ENCODE data around the gene VAMP2. TPM values are rescaled to one million over a fixed set of nuclear protein-coding genes. Genes with fewer than 3 reads are reported as not detected.

Gene VAMP2
- 10 to 100 TPM; 32.1 to 32.2 TPM for total RNA-seq
- polyA plus RNA-seq (2013, experiment 1 of 2): 57.3 TPM
- polyA plus RNA-seq (2013, experiment 2 of 2): 46.3 TPM
- long read RNA-seq, experiment 1, partial matches to known transcripts: 2 of 11 reads
- long read RNA-seq, experiment 1, other reads (novel, unspliced or antisense): 8 of 11 reads
- long read RNA-seq, experiment 2, transcript VAMP2-203 (4 exons, 557 nt): minor isoform, 10 of 44 reads
- long read RNA-seq, experiment 2, transcript VAMP2-201 (5 exons, 2,153 nt): major isoform, 20 of 44 reads
- long read RNA-seq, experiment 2, partial matches to known transcripts: 12 of 44 reads
- long read RNA-seq, experiment 2, other reads (novel, unspliced or antisense): 2 of 44 reads
- long read RNA-seq, experiment 3, transcript VAMP2-203 (4 exons, 557 nt): major isoform, 5 of 13 reads
- long read RNA-seq, experiment 3, partial matches to known transcripts: 0 of 13 reads
- long read RNA-seq, experiment 3, other reads (novel, unspliced or antisense): 5 of 13 reads
- long read RNA-seq, experiment 4, transcript VAMP2-201 (5 exons, 2,153 nt): major isoform, 41 of 58 reads
- long read RNA-seq, experiment 4, transcript VAMP2-203 (4 exons, 557 nt): minor isoform, 7 of 58 reads
- long read RNA-seq, experiment 4, partial matches to known transcripts: 5 of 58 reads
- long read RNA-seq, experiment 4, other reads (novel, unspliced or antisense): 5 of 58 reads

GRCh38 chr17:8162233-8162996, at the start of gene VAMP2:
Gene VAMP2, minus strand, starts transcription at chr17:8162948. Its CDS starts 69 bp downstream, at chr17:8162879.
- Histone ChIP-seq H3K36me3 (ENCODE audit: control insufficient read depth, insufficient read depth, low read length) (peaks cover 27% of the 10 kb centered on the region), H3K4me1 (ENCODE audit: control insufficient read depth, insufficient read depth, low read length) (peaks cover 15% of the 10 kb centered on the region), H3K9me3 (ENCODE audit: control insufficient read depth, low read length) (no peaks in the 10 kb centered on the region), H3K9ac (ENCODE audit: extremely low read depth, low read length, poor library complexity, severe bottlenecking) (peak within 1 kb of the TSS; percentile 81), H3K4me3 (ENCODE audit: low read length) (peak within 1 kb of the TSS; percentile 93), H3K27ac (ENCODE audit: low read depth, low read length) (peak within 1 kb of the TSS; percentile 91), H3K27me3 (ENCODE audit: control insufficient read depth, insufficient read depth, low read length, poor library complexity, severe bottlenecking) (no peaks in the 10 kb centered on the region)
- H3K27ac Mint-ChIP-seq: peak within 1 kb of the TSS; percentile 98
- H3K4me1 Mint-ChIP-seq: peaks cover 39% of the 10 kb centered on the region
- peak; percentile 7 for TF ChIP-seq CTCF (conservative IDR thresholded peaks at IDR 0.05)
- H3K27me3 Mint-ChIP-seq (ENCODE audit: insufficient read depth): no peaks in the 10 kb centered on the region
- no peaks in the 10 kb centered on the region for H3K9me3 Mint-ChIP-seq
- DNase-seq: peak; percentile 91
- WGBS, 2 experiments (ENCODE audit: insufficient coverage in 1 of 2, insufficient read length in 1 of 2): 0% methylated on average over 11 to 75 of the region's 75 CpGs
- H3K4me3 Mint-ChIP-seq: peak within 1 kb of the TSS; percentile 77
- peaks cover 31% of the 10 kb centered on the region for H3K36me3 Mint-ChIP-seq (ENCODE audit: low read depth)

- peak overlapping the region; percentile 97 for H3K27ac Mint-ChIP-seq
- H3K9me3 Mint-ChIP-seq: no peaks in the 10 kb centered on the region
- H3K4me3 Mint-ChIP-seq: peak overlapping the region; percentile 81
- no peak for TF ChIP-seq CTCF (conservative IDR thresholded peaks at IDR 0.05)
- H3K36me3 ChIP-seq (ENCODE audit: control insufficient read depth, insufficient read depth, low read length): peaks cover 16% of the 10 kb centered on the region
- H3K4me3 ChIP-seq (ENCODE audit: low read length): peak overlapping the region; percentile 96
- no peaks in the 10 kb centered on the region for H3K9me3 ChIP-seq (ENCODE audit: control insufficient read depth, low read length)
- WGBS, 2 experiments (ENCODE audit: insufficient coverage in 1 of 2, insufficient read length in 1 of 2): 56 to 67% methylated on average over 14 to 22 of the region's 22 CpGs
- H3K27me3 ChIP-seq (ENCODE audit: control insufficient read depth, insufficient read depth, low read length, poor library complexity, severe bottlenecking): no peaks in the 10 kb centered on the region
- H3K9ac ChIP-seq (ENCODE audit: extremely low read depth, low read length, poor library complexity, severe bottlenecking): peak overlapping the region; percentile 85
- no peaks in the 10 kb centered on the region for H3K27me3 Mint-ChIP-seq (ENCODE audit: insufficient read depth)
- H3K27ac ChIP-seq (ENCODE audit: low read depth, low read length): no peak overlapping the region
- peaks cover 5% of the 10 kb centered on the region for H3K4me1 Mint-ChIP-seq
- peaks cover 14% of the 10 kb centered on the region for H3K36me3 Mint-ChIP-seq (ENCODE audit: low read depth)
- H3K4me1 ChIP-seq (ENCODE audit: control insufficient read depth, insufficient read depth, low read length): no peaks in the 10 kb centered on the region
- no peak for DNase-seq
These were observed 48.2 kb upstream of the VAMP2 start for GRCh38 chr17:8210761-8211458.

All from endodermal cell (in vitro differentiated cells).